ENCODE data around the gene PLXNA2. TPM values are rescaled to one million over a fixed set of nuclear protein-coding genes. Genes with fewer than 3 reads are reported as not detected.

The PLXNA2 gene
- total and polyA plus RNA-seq, 2 of the 4 experiments (the other 2 are of a cell fraction), result 0.72 to 1.1 TPM

GRCh38 chr1:208108646-208109330 is 135.4 kb downstream of the PLXNA2 start:
- H2AK9ac ChIP-seq (replicated peaks; ENCODE audit: low read depth, low read length, poor library complexity), result peak overlapping the region; percentile 18
- WGBS, 2 experiments (ENCODE audit: extremely low coverage in 2 of 2, insufficient read length in 1 of 2), result 93% methylated on average over 3 of the region's 5 CpGs; no CpG with 5 or more reads in 1 of the 2 experiments
- ChIA-PET POLR2A (ENCODE audit: unreplicated experiment) (no interaction called here), CTCF (no interaction called here)
- intact Hi-C loops (cut with micrococcal nuclease) (no loop called here), in situ Hi-C loops (cut with MboI; ENCODE audit: low sequenced_read_pairs) (no loop called here), dilution Hi-C loops (cut with HindIII; ENCODE audit: low sequenced_read_pairs, unreplicated experiment) (no loop called here)
- H2AFZ ChIP-seq (replicated peaks; ENCODE audit: low read length, poor library complexity), result no peak overlapping the region
- peak overlapping the region; percentile 19; the same call in 1 of the 2 replicates for H3K14ac ChIP-seq (replicated peaks; ENCODE audit: low read depth, low read length)
- H4K5ac ChIP-seq (ENCODE audit: low read depth, low read length), result no peak overlapping the region
- no peak overlapping the region; the same call in 2 of the 3 replicates for H2BK15ac ChIP-seq (ENCODE audit: low read depth, low read length)
- no peaks in the 10 kb centered on the region for H3K36me3 ChIP-seq (ENCODE audit: control insufficient read depth, insufficient read depth, low read length)
- H3K4me1 ChIP-seq (ENCODE audit: control insufficient read depth, insufficient read depth, low read length), result 0 out of 2 replicates have a peak, but pooled peaks cover 2% of the 10 kb centered on the region
- H4K20me1 ChIP-seq (ENCODE audit: insufficient read depth, low read length), result no peaks in the 10 kb centered on the region
- no peak overlapping the region for H2BK5ac ChIP-seq (ENCODE audit: low read depth, low read length, poor library complexity, severe bottlenecking)
- no peak overlapping the region for H3K4me3 ChIP-seq (ENCODE audit: insufficient read depth, low read depth, low read length)
- no peak overlapping the region for H3K23ac ChIP-seq (ENCODE audit: low read depth, low read length)
- H2BK20ac ChIP-seq (ENCODE audit: low read depth, low read length), result no peak overlapping the region
- H3K9me1 ChIP-seq (ENCODE audit: insufficient read depth, low read length), result peaks cover 3% of the 10 kb centered on the region; the same call in 1 of the 2 replicates
- no peak overlapping the region for H3K56ac ChIP-seq (ENCODE audit: extremely low read depth, insufficient read depth, low read length)
- no peaks in the 10 kb centered on the region for H3K9me3 ChIP-seq (ENCODE audit: control insufficient read depth, insufficient read depth, low read length)
- no TSS peak for BruUV-seq (replicated peaks)
- H4K8ac ChIP-seq (ENCODE audit: low read depth in 2 of 2, low read length in 2 of 2), result no peak overlapping the region
- no peak overlapping the region for H3K4me2 ChIP-seq (ENCODE audit: low read depth, low read length)
- H3K18ac ChIP-seq (ENCODE audit: low read depth, low read length), result no peak overlapping the region
- no peaks in the 10 kb centered on the region for H3K27me3 ChIP-seq (ENCODE audit: control insufficient read depth, insufficient read depth, low read length)
- TF ChIP-seq MAFK (IDR thresholded peaks at IDR 0.05; ENCODE audit: low read depth, low read length), result no peak
- no peak for TF ChIP-seq MXI1 (IDR thresholded peaks at IDR 0.05; ENCODE audit: borderline replicate concordance, low read depth, low read length)
- no peak for TF ChIP-seq CHD1 (IDR thresholded peaks at IDR 0.05; ENCODE audit: low read depth, low read length)
- no peak for TF ChIP-seq ELK1 (IDR thresholded peaks at IDR 0.05; ENCODE audit: borderline replicate concordance, low read depth, low read length)
- no peak for TF ChIP-seq MAZ (IDR thresholded peaks at IDR 0.05; ENCODE audit: borderline replicate concordance, low read depth, low read length)
- no peak for TF ChIP-seq RCOR1 (IDR thresholded peaks at IDR 0.05; ENCODE audit: insufficient replicate concordance, low read length)
- TF ChIP-seq POLR2A (IDR thresholded peaks at IDR 0.05; ENCODE audit: low read depth, low read length), result no peak
- TF ChIP-seq SMC3 (IDR thresholded peaks at IDR 0.05; ENCODE audit: low read depth, low read length), result no peak
- no peak for TF ChIP-seq RFX5 (IDR thresholded peaks at IDR 0.05; ENCODE audit: low read depth, low read length)
- no peak for TF ChIP-seq RAD21 (IDR thresholded peaks at IDR 0.05; ENCODE audit: low read length)
- TF ChIP-seq BHLHE40 (IDR thresholded peaks at IDR 0.05; ENCODE audit: low read depth, low read length), result no peak
- no peak for TF ChIP-seq USF2 (IDR thresholded peaks at IDR 0.05; ENCODE audit: low read depth, low read length)
- TF ChIP-seq FOS (IDR thresholded peaks at IDR 0.05; ENCODE audit: low read depth, low read length), result no peak
- no peak for TF ChIP-seq CEBPB (IDR thresholded peaks at IDR 0.05; ENCODE audit: low read depth, low read length)
- H2AK5ac ChIP-seq (ENCODE audit: low read depth, low read length), result no peak overlapping the region
- no peak overlapping the region for H3K4ac ChIP-seq (ENCODE audit: low read depth, low read length)
- no peak overlapping the region for H4K91ac ChIP-seq (ENCODE audit: insufficient read depth, low read depth, low read length)
- H3K9ac ChIP-seq (ENCODE audit: low read depth, low read length), result no peak overlapping the region
- no peaks in the 10 kb centered on the region for H3K79me1 ChIP-seq (ENCODE audit: low read depth in 1 of 2, low read length in 2 of 2)
- DNase-seq (no peak), ATAC-seq (ENCODE audit: low read depth) (no peak)
- no peak overlapping the region for H2BK120ac ChIP-seq (ENCODE audit: low read depth, low read length)
- no peak overlapping the region for H3K27ac ChIP-seq (ENCODE audit: insufficient read depth, low read length)
